Left lung (tissue), 10 donors: Measurements from ENCODE around the gene BCAS3. TPM values are rescaled to one million over a fixed set of nuclear protein-coding genes. Genes with fewer than 3 reads are reported as not detected.

Experiments
- ATAC-seq: fragments of 200-7000 bp; cut with Tn5 transposase; one replicate; pipeline ENCODE4 v1.9.1; 2020; ENCODE audit warnings: moderate library complexity
- DNase-seq, 4 donors: peaks; one replicate each; pipeline ENCODE4 v3.0.0-alpha.2; 2013 to 2020
- H3K27ac ChIP-seq, 2 donors: fragments of 200-600 bp; sonication (generic) in 1 of 2; one replicate each; pipeline versions ENCODE4 v1.5.0 to v1.8.0; 2020 to 2021
- H3K27me3 ChIP-seq, 2 donors: fragments of 200-600 bp; sonication (generic) in 1 of 2; one replicate each; pipeline versions ENCODE4 v1.5.0 to v1.8.0; 2020 to 2021
- H3K36me3 ChIP-seq, 2 donors: fragments of 200-600 bp; sonication (generic) in 1 of 2; one replicate each; pipeline versions ENCODE4 v1.5.0 to v1.8.0; 2020 to 2021
- H3K4me1 ChIP-seq, 2 donors: fragments of 200-600 bp; one replicate each; pipeline ENCODE4 v1.8.0; 2021
- H3K4me3 ChIP-seq, 2 donors: fragments of 200-600 bp; sonication (generic) in 1 of 2; one replicate each; pipeline versions ENCODE4 v1.5.0 to v1.8.0; 2020 to 2021; ENCODE audit warnings: mild to moderate bottlenecking in 1 of 2
- H3K9me3 ChIP-seq, 2 donors: fragments of 200-600 bp; sonication (generic) in 1 of 2; one replicate each; pipeline versions ENCODE4 v1.5.0 to v1.8.0; 2020 to 2021
- intact Hi-C, 2 donors: fragments of 100-400 bp; cut with DNase I; formaldehyde crosslinking; loops; one replicate each; pipeline versions ENCODE4 v1.11.2 to v1.14.2; 2022
- polyA plus RNA-seq, 6 donors: library from polyadenylated mRNA; unstranded; fragments of 120-200 nt; gene quantifications; one replicate each; pipeline ENCODE4 v1.2.1, GENCODE V29; 2013; ENCODE audit not compliant: insufficient read length in 6 of 6
- total RNA-seq, 2 donors: library from RNA; stranded (reverse); fragmentation: NEBNext Ultra II Directional; extraction: Animal tissue kit (Norgen Biotek cat#: 25700); gene quantifications; one replicate each; pipeline ENCODE4 v1.2.1, GENCODE V29; 2021
- TF ChIP-seq, protein P1 (sequence below), 2 donors: fragments of 200-600 bp; sonication (generic) in 1 of 2; IDR thresholded peaks; one replicate each; pipeline versions ENCODE4 v1.5.0 to v1.8.0; 2021; ENCODE audit warnings: antibody characterized with exemption in 2 of 2
- donor health status: DM: no; HTN: yes; CAD: no.
- donor health status: DM: no; HTN: no; CAD: no.

Gene BCAS3
- total and polyA plus RNA-seq, 8 donors, result 21.2 to 29.6 (median 28.0) TPM

DNA sequence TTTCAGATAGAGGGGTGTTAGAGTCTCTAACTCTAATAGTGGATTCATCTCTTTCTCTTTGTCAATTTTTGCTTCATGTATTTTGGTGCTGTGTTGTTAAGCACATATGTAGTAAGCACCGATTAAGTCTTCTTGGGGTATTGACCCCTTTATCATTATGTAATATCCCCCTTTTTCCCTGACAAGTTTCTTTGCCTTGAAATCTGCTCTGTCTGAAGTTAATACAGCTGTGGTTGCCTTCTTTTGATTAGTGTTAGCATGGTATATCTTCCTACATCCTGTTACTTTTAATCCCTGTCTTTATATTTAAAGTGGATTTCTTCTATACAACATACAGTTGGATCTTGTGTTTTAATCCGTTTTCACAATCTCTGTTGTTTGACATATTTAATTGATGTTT lies 60.6 kb downstream of the BCAS3 start:
- TF ChIP-seq, protein P1, sequence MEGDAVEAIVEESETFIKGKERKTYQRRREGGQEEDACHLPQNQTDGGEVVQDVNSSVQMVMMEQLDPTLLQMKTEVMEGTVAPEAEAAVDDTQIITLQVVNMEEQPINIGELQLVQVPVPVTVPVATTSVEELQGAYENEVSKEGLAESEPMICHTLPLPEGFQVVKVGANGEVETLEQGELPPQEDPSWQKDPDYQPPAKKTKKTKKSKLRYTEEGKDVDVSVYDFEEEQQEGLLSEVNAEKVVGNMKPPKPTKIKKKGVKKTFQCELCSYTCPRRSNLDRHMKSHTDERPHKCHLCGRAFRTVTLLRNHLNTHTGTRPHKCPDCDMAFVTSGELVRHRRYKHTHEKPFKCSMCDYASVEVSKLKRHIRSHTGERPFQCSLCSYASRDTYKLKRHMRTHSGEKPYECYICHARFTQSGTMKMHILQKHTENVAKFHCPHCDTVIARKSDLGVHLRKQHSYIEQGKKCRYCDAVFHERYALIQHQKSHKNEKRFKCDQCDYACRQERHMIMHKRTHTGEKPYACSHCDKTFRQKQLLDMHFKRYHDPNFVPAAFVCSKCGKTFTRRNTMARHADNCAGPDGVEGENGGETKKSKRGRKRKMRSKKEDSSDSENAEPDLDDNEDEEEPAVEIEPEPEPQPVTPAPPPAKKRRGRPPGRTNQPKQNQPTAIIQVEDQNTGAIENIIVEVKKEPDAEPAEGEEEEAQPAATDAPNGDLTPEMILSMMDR (IDR thresholded peaks at IDR 0.05), result no peak
- no peak for ATAC-seq
- no peak for DNase-seq

DNA sequence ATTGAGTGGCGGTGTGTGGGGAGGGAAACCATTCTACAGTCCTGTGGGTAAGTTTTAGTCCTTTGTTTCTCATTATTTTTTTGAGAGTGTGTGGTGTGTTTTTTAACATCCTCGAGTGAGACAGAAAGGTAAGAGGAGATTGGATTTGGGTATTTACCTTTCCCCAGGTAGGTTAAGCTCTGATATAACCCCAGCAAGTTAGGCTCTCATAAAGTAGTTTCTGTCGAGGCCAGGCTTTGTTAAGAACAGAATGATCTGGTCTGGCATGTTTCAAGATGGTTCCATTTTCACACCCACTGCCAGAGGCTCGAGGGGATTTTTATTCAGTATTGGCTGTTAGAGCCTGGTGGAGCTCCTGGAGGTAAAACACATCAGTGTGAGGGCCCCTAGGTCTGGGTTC lies 62.9 kb downstream of the BCAS3 start:
- DNase-seq, result no peak
- no peak for ATAC-seq
- TF ChIP-seq, protein P1 (IDR thresholded peaks at IDR 0.05), result no peak
- Histone ChIP-seq H3K4me1 (peaks cover 8 to 9% of the 10 kb centered on the region in 2 donors), H3K4me3 (no peak overlapping the region), H3K36me3 (no peaks in the 10 kb centered on the region), H3K27ac (no peak overlapping the region), H3K27me3 (no peaks in the 10 kb centered on the region), H3K9me3 (no peaks in the 10 kb centered on the region)
- intact Hi-C loops, result no loop called here

More for the DNA sequence above, 60.6 kb downstream of the BCAS3 start:
- Histone ChIP-seq H3K4me1 (peaks cover 0 to under 1% of the 10 kb centered on the region in 2 donors), H3K9me3 (no peaks in the 10 kb centered on the region), H3K27me3 (no peaks in the 10 kb centered on the region), H3K27ac (no peak overlapping the region), H3K36me3 (no peaks in the 10 kb centered on the region), H3K4me3 (no peak overlapping the region)
- intact Hi-C loops, result no loop called here

DNA sequence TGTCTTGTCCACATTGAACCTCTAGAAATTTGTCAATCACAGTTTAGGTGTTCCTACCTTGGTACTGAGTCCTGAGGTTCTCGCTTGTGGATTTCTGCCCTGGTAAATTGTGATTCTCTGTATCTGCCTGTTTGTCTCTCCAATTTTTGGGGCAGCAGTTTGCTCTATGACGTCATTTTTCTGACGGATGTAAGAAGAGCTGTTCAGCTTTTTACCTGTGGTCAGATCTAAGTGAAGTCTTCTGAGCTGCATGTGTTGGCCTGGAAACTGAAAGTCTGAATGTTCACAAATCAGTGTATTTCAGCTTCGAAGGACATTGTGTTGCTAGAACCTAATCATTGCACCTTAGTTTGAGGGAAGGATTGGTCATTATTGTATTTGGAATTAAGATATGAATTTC lies 63.4 kb downstream of the BCAS3 start:
- H3K27me3 ChIP-seq, result no peaks in the 10 kb centered on the region
- DNase-seq, result no peak

DNA sequence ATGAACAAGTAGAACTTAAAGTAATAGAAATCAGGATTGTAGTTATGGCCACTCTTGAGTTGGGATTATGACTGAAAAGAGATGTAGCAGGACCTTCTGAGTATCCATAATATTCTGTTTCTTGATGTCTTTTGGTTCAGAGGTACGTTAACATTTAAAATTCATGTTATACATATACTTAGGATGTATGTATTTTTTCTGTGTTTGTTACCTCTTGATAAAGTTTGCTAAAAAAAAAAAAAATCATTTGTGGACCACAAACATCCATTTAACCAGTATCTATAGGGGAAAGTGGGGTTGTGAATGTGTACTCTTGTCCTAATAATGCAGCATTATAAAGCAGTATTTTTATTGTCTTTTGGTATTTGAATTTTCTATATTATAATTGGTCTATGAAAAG lies 65.6 kb downstream of the BCAS3 start:
- no peaks in the 10 kb centered on the region for H3K9me3 ChIP-seq
- H3K4me3 ChIP-seq, result no peak overlapping the region
- peaks cover 8 to 9% of the 10 kb centered on the region in 2 donors for H3K4me1 ChIP-seq
- H3K27ac ChIP-seq, result peak overlapping the region; percentile 60 to 65
- no peaks in the 10 kb centered on the region for H3K27me3 ChIP-seq
- DNase-seq (no peak), ATAC-seq (no peak)
- intact Hi-C loops, result no loop called here
- no peaks in the 10 kb centered on the region for H3K36me3 ChIP-seq
- TF ChIP-seq, protein P1 (IDR thresholded peaks at IDR 0.05), result no peak

More for the DNA sequence above, 63.4 kb downstream of the BCAS3 start:
- no peak overlapping the region for H3K4me3 ChIP-seq
- H3K9me3 ChIP-seq, result no peaks in the 10 kb centered on the region
- intact Hi-C loops, result no loop called here
- no peaks in the 10 kb centered on the region for H3K36me3 ChIP-seq
- no peak overlapping the region for H3K27ac ChIP-seq
- no peak for ATAC-seq
- TF ChIP-seq, protein P1 (IDR thresholded peaks at IDR 0.05), result no peak
- H3K4me1 ChIP-seq, result peaks cover 8 to 9% of the 10 kb centered on the region in 2 donors

DNA sequence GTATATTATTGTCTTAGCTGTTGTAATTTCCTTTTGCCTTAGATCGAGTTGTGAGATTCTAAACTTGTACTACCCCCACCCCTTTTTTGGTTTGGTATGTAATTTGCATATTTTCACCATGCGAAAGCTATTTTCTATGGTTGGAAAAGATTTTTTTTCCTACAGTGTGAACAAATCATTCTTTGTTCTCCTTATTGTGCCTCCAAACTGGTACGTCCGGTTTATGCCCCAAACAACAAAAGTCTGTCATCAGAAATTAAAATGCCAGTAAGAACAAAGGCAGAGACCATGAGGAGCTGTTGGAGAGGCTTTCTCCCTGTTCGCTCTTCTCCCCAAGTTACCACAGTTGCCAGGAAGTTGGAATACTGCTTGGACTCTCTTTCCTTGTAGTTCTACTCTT lies 66.1 kb downstream of the BCAS3 start:
- peak overlapping the region; percentile 60 to 65 for H3K27ac ChIP-seq
- intact Hi-C loops, result no loop called here
- TF ChIP-seq, protein P1 (IDR thresholded peaks at IDR 0.05), result no peak
- H3K4me1 ChIP-seq, result peaks cover 8 to 9% of the 10 kb centered on the region in 2 donors
- no peak overlapping the region for H3K4me3 ChIP-seq
- DNase-seq (peak in 2 of 4 donors; percentile 54 to 57), ATAC-seq (peak; percentile 56)
- H3K36me3 ChIP-seq, result no peaks in the 10 kb centered on the region
- H3K9me3 ChIP-seq, result no peaks in the 10 kb centered on the region
- H3K27me3 ChIP-seq, result no peaks in the 10 kb centered on the region
